Panc1 (cell line): ENCODE results near the gene RFFL.

Experiments used
- POLR2AphosphoS5 ChIP-seq: IDR thresholded peaks from 2 replicates; pipeline ENCODE4 v1.6.1; 2012; ENCODE audit warnings: mild to moderate bottlenecking, low read depth, low read length, moderate library complexity
- TCF7L2 ChIP-seq: IDR thresholded peaks from 2 replicates; pipeline ENCODE4 v1.6.1; 2011; ENCODE audit warnings: mild to moderate bottlenecking, low read depth, low read length, inconsistent platforms
- TF ChIP-seq, protein P1 (sequence below): fragments of 450-650 bp; IDR thresholded peaks from 2 replicates; pipeline ENCODE4 v1.5.1; 2017; ENCODE audit warnings: mild to moderate bottlenecking
- TF ChIP-seq, protein P2 (sequence below), 2 experiments: IDR thresholded peaks; 2 replicates each; pipeline ENCODE4 v1.6.1; 2011 to 2012; ENCODE audit warnings: low read depth in 2 of 2, control low read depth in 1 of 2, low read length in 1 of 2, mild to moderate bottlenecking in 1 of 2, moderate library complexity in 1 of 2; ENCODE audit not compliant: insufficient read depth in 1 of 2

DNA sequence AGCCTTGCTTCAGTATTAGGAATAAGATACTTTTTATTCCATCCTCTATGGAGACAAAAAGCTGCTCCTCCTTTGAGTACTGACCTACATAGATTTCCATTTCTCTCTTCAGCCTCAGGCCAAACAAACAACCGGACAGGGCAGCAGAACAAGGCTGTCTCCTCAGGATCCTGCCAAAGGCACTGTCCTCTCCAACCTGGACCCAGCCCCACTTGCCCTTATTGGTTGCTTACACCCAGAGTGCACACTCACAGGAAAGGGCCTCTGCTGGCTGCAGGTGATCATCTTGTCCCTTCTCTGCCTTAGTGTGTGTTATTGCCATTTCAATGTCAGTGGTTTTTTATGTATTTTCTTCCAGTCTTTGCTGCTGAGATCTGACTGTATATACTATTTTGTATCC, 56.5 kb downstream of the RFFL start:
- TF ChIP-seq, protein P1, sequence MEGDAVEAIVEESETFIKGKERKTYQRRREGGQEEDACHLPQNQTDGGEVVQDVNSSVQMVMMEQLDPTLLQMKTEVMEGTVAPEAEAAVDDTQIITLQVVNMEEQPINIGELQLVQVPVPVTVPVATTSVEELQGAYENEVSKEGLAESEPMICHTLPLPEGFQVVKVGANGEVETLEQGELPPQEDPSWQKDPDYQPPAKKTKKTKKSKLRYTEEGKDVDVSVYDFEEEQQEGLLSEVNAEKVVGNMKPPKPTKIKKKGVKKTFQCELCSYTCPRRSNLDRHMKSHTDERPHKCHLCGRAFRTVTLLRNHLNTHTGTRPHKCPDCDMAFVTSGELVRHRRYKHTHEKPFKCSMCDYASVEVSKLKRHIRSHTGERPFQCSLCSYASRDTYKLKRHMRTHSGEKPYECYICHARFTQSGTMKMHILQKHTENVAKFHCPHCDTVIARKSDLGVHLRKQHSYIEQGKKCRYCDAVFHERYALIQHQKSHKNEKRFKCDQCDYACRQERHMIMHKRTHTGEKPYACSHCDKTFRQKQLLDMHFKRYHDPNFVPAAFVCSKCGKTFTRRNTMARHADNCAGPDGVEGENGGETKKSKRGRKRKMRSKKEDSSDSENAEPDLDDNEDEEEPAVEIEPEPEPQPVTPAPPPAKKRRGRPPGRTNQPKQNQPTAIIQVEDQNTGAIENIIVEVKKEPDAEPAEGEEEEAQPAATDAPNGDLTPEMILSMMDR, result no peak
- TF ChIP-seq, protein P2, sequence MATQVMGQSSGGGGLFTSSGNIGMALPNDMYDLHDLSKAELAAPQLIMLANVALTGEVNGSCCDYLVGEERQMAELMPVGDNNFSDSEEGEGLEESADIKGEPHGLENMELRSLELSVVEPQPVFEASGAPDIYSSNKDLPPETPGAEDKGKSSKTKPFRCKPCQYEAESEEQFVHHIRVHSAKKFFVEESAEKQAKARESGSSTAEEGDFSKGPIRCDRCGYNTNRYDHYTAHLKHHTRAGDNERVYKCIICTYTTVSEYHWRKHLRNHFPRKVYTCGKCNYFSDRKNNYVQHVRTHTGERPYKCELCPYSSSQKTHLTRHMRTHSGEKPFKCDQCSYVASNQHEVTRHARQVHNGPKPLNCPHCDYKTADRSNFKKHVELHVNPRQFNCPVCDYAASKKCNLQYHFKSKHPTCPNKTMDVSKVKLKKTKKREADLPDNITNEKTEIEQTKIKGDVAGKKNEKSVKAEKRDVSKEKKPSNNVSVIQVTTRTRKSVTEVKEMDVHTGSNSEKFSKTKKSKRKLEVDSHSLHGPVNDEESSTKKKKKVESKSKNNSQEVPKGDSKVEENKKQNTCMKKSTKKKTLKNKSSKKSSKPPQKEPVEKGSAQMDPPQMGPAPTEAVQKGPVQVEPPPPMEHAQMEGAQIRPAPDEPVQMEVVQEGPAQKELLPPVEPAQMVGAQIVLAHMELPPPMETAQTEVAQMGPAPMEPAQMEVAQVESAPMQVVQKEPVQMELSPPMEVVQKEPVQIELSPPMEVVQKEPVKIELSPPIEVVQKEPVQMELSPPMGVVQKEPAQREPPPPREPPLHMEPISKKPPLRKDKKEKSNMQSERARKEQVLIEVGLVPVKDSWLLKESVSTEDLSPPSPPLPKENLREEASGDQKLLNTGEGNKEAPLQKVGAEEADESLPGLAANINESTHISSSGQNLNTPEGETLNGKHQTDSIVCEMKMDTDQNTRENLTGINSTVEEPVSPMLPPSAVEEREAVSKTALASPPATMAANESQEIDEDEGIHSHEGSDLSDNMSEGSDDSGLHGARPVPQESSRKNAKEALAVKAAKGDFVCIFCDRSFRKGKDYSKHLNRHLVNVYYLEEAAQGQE (IDR thresholded peaks at IDR 0.05; ENCODE audit: insufficient read depth in 1 of 2, low read depth in 2 of 2, low read length in 1 of 2), result no peak
- TF ChIP-seq TCF7L2, result no peak
- no peak for TF ChIP-seq POLR2AphosphoS5
